ENCODE results near the gene TMEM86B. TPM values are rescaled to one million over a fixed set of nuclear protein-coding genes. Genes with fewer than 3 reads are reported as not detected.

The TMEM86B gene
- total and polyA plus RNA-seq, 3 experiments from 2014 or later = 2.9 to 10.3 (median 8.5) TPM

DNA sequence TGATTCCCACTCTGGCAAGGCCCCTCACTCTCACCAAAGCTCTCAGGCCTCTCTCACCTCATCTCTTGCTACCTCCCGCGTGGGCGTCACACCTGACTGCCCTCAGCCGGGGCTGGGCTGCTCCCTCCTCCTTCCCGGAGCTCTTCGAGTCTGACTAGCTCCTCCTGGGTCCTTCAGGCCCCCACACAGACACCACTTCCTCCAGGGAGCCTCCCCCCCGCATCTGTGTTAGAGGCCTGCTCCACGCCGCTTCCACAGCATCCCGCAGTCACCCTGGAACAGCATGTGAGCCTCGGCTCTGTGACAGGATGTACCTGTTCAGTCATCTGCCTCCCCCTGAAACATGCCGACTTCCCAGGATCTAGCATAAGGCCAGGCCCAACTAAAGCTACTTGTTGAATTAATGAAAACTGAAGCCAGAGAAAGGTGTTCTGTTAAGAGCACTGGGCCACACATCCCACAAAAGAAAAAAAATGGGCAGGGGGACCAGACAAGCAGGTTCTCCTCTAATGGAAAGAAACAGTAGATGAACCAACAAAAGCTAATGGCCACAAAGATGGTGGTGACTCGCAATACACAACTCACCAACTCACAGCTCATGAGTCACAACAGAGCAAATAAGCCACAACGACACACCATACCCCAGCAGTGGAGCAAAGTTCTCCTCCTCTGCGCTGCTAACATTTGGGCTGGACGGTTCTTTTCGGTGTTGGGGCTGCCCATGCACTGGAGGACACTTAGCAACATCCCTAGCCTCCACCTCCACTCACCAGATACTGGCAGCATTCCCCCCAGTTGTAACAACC, 27.3 kb upstream of the TMEM86B start:
- Mint-ChIP-seq H3K27ac (peak overlapping the region; percentile 95 to 99 (median 98)), H3K4me1 (peaks cover 68 to 79% (median 71%) of the 10 kb centered on the region in 3 donors), H3K27me3 (peaks cover 0 to 3% of the 10 kb centered on the region in 2 donors), H3K9me3 (no peaks in the 10 kb centered on the region), H3K4me3 (peak overlapping the region; percentile 95 to 98 (median 98)), H3K36me3 (peaks cover 0 to 37% (median 6%) of the 10 kb centered on the region in 3 donors)
- Histone ChIP-seq H3K4me3 (ENCODE audit: low read length) (peak overlapping the region; percentile 89), H3K4me1 (ENCODE audit: insufficient read depth, low read length) (peaks cover 70% of the 10 kb centered on the region), H3K36me3 (ENCODE audit: insufficient read depth, low read length) (no peaks in the 10 kb centered on the region), H3K27me3 (ENCODE audit: insufficient read depth, low read length, poor library complexity, severe bottlenecking) (no peaks in the 10 kb centered on the region), H3K27ac (ENCODE audit: low read depth, low read length) (peak overlapping the region; percentile 83), H3K9me3 (ENCODE audit: low read length) (no peaks in the 10 kb centered on the region)
- DNase-seq = peak; percentile 30 to 66 (median 37)
- CTCF ChIA-PET = interaction anchor here (1.1 to 3.0 kb wide), 7 partner anchors 24 to 128 kb away, joined by 3 to 16 read pairs (median 9); partner anchors contain the start of genes HSPBP1, KMT5C and TMEM238
- POLR2A ChIA-PET = interaction anchor here (0.7 to 4.7 kb wide), 7 partner anchors 24 to 383 kb away, joined by 3 to 15 read pairs (median 6); partner anchors contain the start of genes HSPBP1, KMT5C and UBE2S

DNA sequence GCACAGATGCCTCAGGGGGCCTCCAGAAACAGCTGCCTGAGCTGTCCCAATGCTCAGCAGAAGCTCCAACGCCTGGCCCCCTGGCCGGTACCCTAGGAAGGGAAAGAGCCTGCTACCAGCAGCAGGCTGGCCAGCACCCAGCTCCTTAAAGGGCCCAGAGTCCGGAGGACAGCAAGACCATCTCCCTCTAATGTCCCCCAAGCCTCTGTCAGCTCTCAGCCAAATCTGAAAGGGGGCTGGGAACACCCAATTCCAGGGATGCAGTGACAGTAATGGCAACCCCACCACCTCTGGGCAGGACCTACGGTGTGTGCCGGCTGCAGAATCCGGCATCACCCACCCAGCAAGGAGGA, 26.0 kb upstream of the TMEM86B start:
- Mint-ChIP-seq H3K27ac (peak overlapping the region; percentile 95 to 100 (median 98)), H3K9me3 (no peaks in the 10 kb centered on the region), H3K4me3 (peak overlapping the region; percentile 95 to 98 (median 98)), H3K27me3 (peaks cover 0 to 3% of the 10 kb centered on the region in 2 donors), H3K36me3 (peaks cover 0 to 39% (median 8%) of the 10 kb centered on the region in 3 donors), H3K4me1 (peaks cover 67 to 84% (median 71%) of the 10 kb centered on the region in 3 donors)
- Histone ChIP-seq H3K27me3 (ENCODE audit: insufficient read depth, low read length, poor library complexity, severe bottlenecking) (no peaks in the 10 kb centered on the region), H3K4me1 (ENCODE audit: insufficient read depth, low read length) (peaks cover 77% of the 10 kb centered on the region), H3K27ac (ENCODE audit: low read depth, low read length) (peak overlapping the region; percentile 83), H3K4me3 (ENCODE audit: low read length) (peak overlapping the region; percentile 89), H3K36me3 (ENCODE audit: insufficient read depth, low read length) (no peaks in the 10 kb centered on the region), H3K9me3 (ENCODE audit: low read length) (no peaks in the 10 kb centered on the region)
- DNase-seq = no peak
- ChIA-PET POLR2A (interaction anchor here (0.8 to 4.7 kb wide), 12 partner anchors 22 to 400 kb away, joined by 3 to 21 read pairs (median 5); partner anchors contain the start of genes BRSK1, FIZ1, HSPBP1 and KMT5C), CTCF (interaction anchor here (1.0 to 3.0 kb wide), 9 partner anchors 25 to 249 kb away, joined by 3 to 16 read pairs (median 5); partner anchors contain the start of genes HSPBP1, KMT5C and TMEM238)

DNA sequence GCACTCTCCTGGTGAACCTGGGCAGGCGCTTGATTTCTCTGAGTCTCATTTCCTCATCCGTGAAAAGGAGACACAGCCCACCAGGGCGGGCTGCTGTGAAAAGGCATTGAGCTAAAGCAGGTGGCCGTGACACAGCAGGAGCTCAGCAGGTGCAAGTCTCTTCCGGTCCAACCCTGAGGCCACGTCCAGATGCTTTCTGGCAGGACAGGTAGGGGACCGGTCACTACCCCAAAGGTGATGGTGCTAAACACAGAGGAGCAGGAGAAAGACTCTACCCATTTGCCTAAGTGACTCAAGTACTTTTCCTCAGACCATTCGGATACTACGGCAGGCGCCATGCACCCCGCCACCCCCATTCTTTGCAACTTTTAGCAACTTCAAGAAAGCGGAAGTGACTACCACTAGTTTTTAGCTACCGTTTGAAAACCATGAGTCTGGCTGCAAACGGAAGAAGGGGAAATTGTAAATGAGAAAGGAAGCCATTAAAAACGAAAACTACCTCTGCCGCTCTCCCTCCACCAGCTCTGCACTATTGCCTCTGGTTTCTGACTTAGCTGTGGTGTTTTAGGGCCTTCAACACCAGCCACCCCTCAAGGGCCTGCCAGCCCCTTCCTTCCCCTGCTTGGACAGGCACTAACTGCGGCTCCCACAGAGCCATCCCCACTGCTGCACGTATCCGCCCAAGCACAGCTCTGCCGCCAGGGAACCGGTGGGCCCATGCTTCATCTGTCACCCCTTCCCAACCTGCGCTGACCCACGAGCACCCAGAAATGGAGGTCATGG, 25.5 kb upstream of the TMEM86B start:
- CTCF ChIA-PET = interaction anchor here (0.7 to 3.0 kb wide), 10 partner anchors 26 to 250 kb away, joined by 3 to 16 read pairs (median 4); partner anchors contain the start of genes HSPBP1, KMT5C and TMEM238

DNA sequence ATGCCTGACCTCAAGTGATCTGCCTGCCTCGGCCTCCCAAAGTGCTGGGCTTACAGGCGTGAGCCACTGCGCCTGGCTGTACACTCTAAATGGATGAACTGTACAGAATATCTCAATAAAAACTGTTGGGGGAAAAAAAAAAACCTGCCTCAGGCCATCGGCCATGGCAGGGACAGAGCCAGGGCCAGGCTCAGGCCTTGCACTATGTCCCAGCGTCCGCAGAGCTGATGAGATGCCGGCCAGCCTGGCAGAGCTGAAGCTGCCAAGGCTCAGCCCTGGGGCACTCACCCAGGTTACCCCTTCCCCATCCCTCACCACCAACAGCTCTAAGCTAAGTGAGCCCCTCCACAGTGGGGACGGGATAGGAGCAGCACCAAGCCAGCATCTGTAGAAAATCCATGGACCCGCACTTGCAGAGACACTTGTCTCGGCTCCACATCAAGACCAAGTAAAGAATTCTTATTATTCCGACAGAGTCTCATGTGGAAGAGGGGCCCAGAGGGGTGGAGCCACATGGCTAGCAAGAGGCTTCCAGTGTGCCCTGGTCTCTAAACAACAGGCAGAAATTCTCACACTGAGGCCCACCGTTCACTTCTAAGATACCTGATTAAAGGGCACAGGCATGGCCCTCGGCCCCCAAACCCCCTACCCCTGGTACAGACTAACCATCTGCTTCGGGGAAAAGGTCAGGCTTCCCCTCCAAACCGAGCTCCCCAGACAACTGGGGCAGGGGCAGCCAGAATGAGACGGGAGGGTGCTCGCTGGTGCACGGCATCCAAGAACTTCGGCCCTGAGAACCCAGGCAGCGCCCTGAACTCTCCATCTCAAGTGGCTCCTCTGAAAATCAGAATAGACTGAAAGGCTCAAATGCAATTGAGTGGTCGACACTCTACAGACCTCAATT, 24.4 kb upstream of the TMEM86B start:
- CTCF ChIA-PET = interaction anchor here (0.7 to 3.0 kb wide), 7 partner anchors 12 to 214 kb away, joined by 3 to 16 read pairs (median 5); partner anchors contain the start of genes HSPBP1 and TMEM238
- no peaks in the 10 kb centered on the region for H3K9me3 Mint-ChIP-seq
- no peaks in the 10 kb centered on the region for H3K27me3 ChIP-seq (ENCODE audit: insufficient read depth, low read length, poor library complexity, severe bottlenecking)
- POLR2A ChIA-PET = interaction anchor here (0.9 to 4.7 kb wide), 9 partner anchors 26 to 401 kb away, joined by 3 to 21 read pairs (median 5); partner anchors contain the start of genes HSPBP1, KMT5C, PPP1R12C and U2AF2
- no peak for DNase-seq
- peaks cover 90% of the 10 kb centered on the region for H3K4me1 ChIP-seq (ENCODE audit: insufficient read depth, low read length)
- peak overlapping the region; percentile 83 for H3K27ac ChIP-seq (ENCODE audit: low read depth, low read length)
- peak overlapping the region; percentile 89 for H3K4me3 ChIP-seq (ENCODE audit: low read length)
- H3K36me3 ChIP-seq (ENCODE audit: insufficient read depth, low read length) = no peaks in the 10 kb centered on the region
- peaks cover 0 to 42% (median 8%) of the 10 kb centered on the region in 3 donors for H3K36me3 Mint-ChIP-seq
- H3K27me3 Mint-ChIP-seq = peaks cover 0 to 3% of the 10 kb centered on the region in 2 donors
- H3K27ac Mint-ChIP-seq = peak overlapping the region; percentile 95 to 100 (median 98)
- H3K9me3 ChIP-seq (ENCODE audit: low read length) = no peaks in the 10 kb centered on the region
- H3K4me1 Mint-ChIP-seq = peaks cover 74 to 92% (median 78%) of the 10 kb centered on the region in 3 donors
- peak overlapping the region; percentile 95 to 98 (median 98) for H3K4me3 Mint-ChIP-seq

More for the DNA sequence above, 25.5 kb upstream of the TMEM86B start:
- no peaks in the 10 kb centered on the region for H3K36me3 ChIP-seq (ENCODE audit: insufficient read depth, low read length)
- H3K4me1 ChIP-seq (ENCODE audit: insufficient read depth, low read length) = peaks cover 80% of the 10 kb centered on the region
- Mint-ChIP-seq H3K4me1 (peaks cover 64 to 82% (median 68%) of the 10 kb centered on the region in 3 donors), H3K27me3 (peaks cover 0 to 3% of the 10 kb centered on the region in 2 donors), H3K4me3 (peak overlapping the region; percentile 95 to 98 (median 98)), H3K36me3 (peaks cover 0 to 37% (median 8%) of the 10 kb centered on the region in 3 donors), H3K9me3 (no peaks in the 10 kb centered on the region), H3K27ac (peak overlapping the region; percentile 95 to 100 (median 98))
- peak overlapping the region; percentile 89 for H3K4me3 ChIP-seq (ENCODE audit: low read length)
- no peaks in the 10 kb centered on the region for H3K27me3 ChIP-seq (ENCODE audit: insufficient read depth, low read length, poor library complexity, severe bottlenecking)
- H3K9me3 ChIP-seq (ENCODE audit: low read length) = no peaks in the 10 kb centered on the region
- POLR2A ChIA-PET = interaction anchor here (0.8 to 4.7 kb wide), 14 partner anchors 23 to 400 kb away, joined by 3 to 21 read pairs (median 5); partner anchors contain the start of genes BRSK1, FIZ1, HSPBP1 and KMT5C
- peak overlapping the region; percentile 83 for H3K27ac ChIP-seq (ENCODE audit: low read depth, low read length)
- DNase-seq = peak; percentile 53 to 88 (median 79)

DNA sequence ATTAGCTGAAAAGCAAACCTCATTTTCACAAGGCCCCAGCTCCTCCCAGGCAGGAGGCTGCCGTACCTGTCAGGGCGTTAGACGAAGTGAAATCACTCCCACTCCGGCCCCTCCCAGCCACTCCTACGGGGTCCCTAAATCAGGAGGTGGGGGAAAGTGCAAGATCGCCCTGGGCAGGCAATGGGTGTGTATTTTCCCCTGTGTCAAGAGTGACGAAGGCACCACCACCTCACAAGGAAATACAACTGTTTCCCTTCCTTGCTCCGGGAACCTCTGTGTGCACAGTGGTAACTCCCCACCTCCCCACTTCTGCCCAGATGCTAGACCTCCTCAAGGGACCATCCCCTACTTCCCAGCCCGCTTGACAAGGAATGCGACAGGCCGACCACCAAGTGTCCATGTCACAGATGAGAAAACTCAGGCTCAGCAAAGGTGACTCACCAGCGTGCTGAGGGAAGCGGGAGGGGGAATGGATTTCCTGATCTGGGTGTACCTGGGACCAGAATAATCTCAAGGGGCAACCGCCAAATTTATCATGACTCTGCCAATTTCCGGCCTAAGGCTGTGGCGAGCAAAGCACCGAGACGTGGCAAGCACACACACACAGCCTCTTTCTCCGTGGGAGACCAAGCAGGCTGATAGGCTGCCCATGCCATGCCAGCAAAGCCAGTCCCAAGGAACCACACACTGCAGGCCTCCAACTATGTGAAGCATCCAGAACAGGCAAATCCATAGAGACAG, 22.9 kb upstream of the TMEM86B start:
- peak in 3 of 5 donors; percentile 37 to 49 (median 43) for DNase-seq
- Histone ChIP-seq H3K27ac (ENCODE audit: low read depth, low read length) (peak overlapping the region; percentile 28), H3K4me1 (ENCODE audit: insufficient read depth, low read length) (peaks cover 93% of the 10 kb centered on the region), H3K9me3 (ENCODE audit: low read length) (no peaks in the 10 kb centered on the region), H3K27me3 (ENCODE audit: insufficient read depth, low read length, poor library complexity, severe bottlenecking) (no peaks in the 10 kb centered on the region), H3K4me3 (ENCODE audit: low read length) (no peak overlapping the region), H3K36me3 (ENCODE audit: insufficient read depth, low read length) (peaks cover 3% of the 10 kb centered on the region)
- H3K27ac Mint-ChIP-seq = peak overlapping the region; percentile 87 to 99 (median 98)
- no peaks in the 10 kb centered on the region for H3K9me3 Mint-ChIP-seq
- ChIA-PET POLR2A (interaction anchor here (0.6 to 4.7 kb wide), 2 partner anchors 8 to 88 kb away, joined by 3 to 15 read pairs; partner anchors contain the start of gene KMT5C), CTCF (no interaction called here)
- H3K4me1 Mint-ChIP-seq = peaks cover 64 to 91% (median 72%) of the 10 kb centered on the region in 3 donors
- peaks cover 0 to 3% of the 10 kb centered on the region in 2 donors for H3K27me3 Mint-ChIP-seq
- H3K36me3 Mint-ChIP-seq = peaks cover 0 to 40% (median 8%) of the 10 kb centered on the region in 3 donors
- H3K4me3 Mint-ChIP-seq = peak overlapping the region; percentile 66 to 98 (median 87)

DNA sequence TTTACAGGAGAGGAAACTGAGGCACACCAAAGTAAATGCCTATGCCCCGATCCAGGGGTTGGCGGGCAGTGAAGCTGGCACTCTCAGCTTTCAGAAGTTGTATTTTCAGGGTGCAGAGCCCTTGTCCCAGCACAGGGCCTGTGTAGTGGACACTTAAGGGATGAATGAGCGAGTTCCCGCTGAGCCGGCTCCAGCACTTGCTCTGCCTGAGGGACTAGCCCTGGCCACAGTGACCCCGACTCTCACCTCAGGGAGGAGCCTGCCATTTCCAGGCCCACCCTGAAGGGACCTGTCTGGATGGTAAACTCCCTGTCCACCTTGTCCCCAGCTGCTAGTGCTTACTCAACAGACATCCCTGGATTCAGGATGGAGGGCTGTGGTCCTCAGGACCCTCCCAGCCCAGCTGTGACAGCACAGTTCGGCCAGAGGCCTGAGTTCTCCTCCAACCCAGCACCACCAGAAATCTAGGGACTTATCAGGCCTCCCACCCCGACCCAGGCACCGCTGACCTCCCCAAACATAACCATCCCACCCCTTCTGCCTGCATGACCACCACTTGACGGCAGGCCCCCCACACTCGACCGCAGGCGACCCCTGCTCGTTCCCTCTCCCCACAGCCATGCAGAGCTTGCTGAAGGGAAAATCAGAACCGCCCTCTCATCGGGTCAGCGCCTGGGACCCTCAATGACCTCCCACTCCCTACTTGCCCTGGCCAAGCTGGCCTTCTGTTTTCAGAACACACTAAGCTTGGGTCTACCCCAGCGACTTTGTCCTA, 21.9 kb upstream of the TMEM86B start:
- H3K36me3 ChIP-seq (ENCODE audit: insufficient read depth, low read length) = peaks cover 12% of the 10 kb centered on the region
- CTCF ChIA-PET = no interaction called here

More for the DNA sequence above, 21.9 kb upstream of the TMEM86B start:
- Histone ChIP-seq H3K27ac (ENCODE audit: low read depth, low read length) (peak overlapping the region; percentile 28), H3K27me3 (ENCODE audit: insufficient read depth, low read length, poor library complexity, severe bottlenecking) (no peaks in the 10 kb centered on the region), H3K4me1 (ENCODE audit: insufficient read depth, low read length) (peaks cover 82% of the 10 kb centered on the region), H3K4me3 (ENCODE audit: low read length) (no peak overlapping the region), H3K9me3 (ENCODE audit: low read length) (no peaks in the 10 kb centered on the region)
- peak overlapping the region; percentile 66 to 98 (median 87) for H3K4me3 Mint-ChIP-seq
- no peaks in the 10 kb centered on the region for H3K9me3 Mint-ChIP-seq
- DNase-seq = no peak
- peak overlapping the region; percentile 87 to 99 (median 98) for H3K27ac Mint-ChIP-seq
- peaks cover 0 to 46% (median 8%) of the 10 kb centered on the region in 3 donors for H3K36me3 Mint-ChIP-seq
- peaks cover 0 to 3% of the 10 kb centered on the region in 2 donors for H3K27me3 Mint-ChIP-seq
- peaks cover 53 to 80% (median 61%) of the 10 kb centered on the region in 3 donors for H3K4me1 Mint-ChIP-seq
- POLR2A ChIA-PET = interaction anchor here (0.6 kb wide), 1 partner anchor 9 kb away, joined by 3 read pairs; no protein-coding TSS in a partner anchor

All from CD8-positive, alpha-beta memory T cell (primary cell).